PC-9 (cell line): ENCODE results near the gene FNBP1L. TPM values are rescaled to one million over a fixed set of nuclear protein-coding genes. Genes with fewer than 3 reads are reported as not detected.

Source experiments
- BruUV-seq: library from RNA; stranded (reverse); fragments of 400-500 nt; replicated peaks from 2 replicates; lab custom pipeline; 2021; lab: Mats Ljungman, UMichigan
- CTCF ChIA-PET: fragments of 300-600 bp; sonication (Branson Sonifier 250); formaldehyde crosslinking; loops from one replicate; lab custom pipeline; 2022; ENCODE audit warnings: antibody characterized with exemption; lab: Charles Lee
- POLR2A ChIA-PET: fragments of 300-600 bp; sonication (Branson Sonifier 250); formaldehyde crosslinking; loops from one replicate; lab custom pipeline; 2022; ENCODE audit warnings: antibody characterized with exemption; ENCODE audit not compliant: unreplicated experiment; lab: Charles Lee
- DNase-seq, 2 experiments: peaks; one replicate each; pipeline versions ENCODE4 v3.0.0 to v3.0.0-alpha.2; 2015 to 2022; ENCODE audit warnings: mixed read lengths in 1 of 2
- H2AFZ ChIP-seq: fragments of 200-600 bp; sonication (generic); 2 replicates; pipeline ENCODE4 v1.8.1; 2017; ENCODE audit warnings: antibody characterized with exemption
- H3F3A ChIP-seq: fragments of 200-600 bp; sonication (generic); 2 replicates; pipeline ENCODE4 v1.8.1; 2017; ENCODE audit warnings: antibody characterized with exemption, mild to moderate bottlenecking, low read depth; ENCODE audit not compliant: insufficient read depth
- H3K27ac ChIP-seq: fragments of 200-600 bp; sonication (generic); 2 replicates; pipeline ENCODE4 v1.6.1; 2016; ENCODE audit warnings: mixed run types
- H3K27me3 ChIP-seq: fragments of 200-600 bp; sonication (generic); 2 replicates; pipeline ENCODE4 v1.6.1; 2016; ENCODE audit warnings: low read depth, mixed run types; ENCODE audit not compliant: insufficient read depth
- H3K36me3 ChIP-seq: fragments of 200-600 bp; sonication (generic); 2 replicates; pipeline ENCODE4 v1.6.1; 2016; ENCODE audit warnings: low read depth, mixed run types
- H3K4me1 ChIP-seq: fragments of 200-600 bp; sonication (generic); replicated peaks from 2 replicates; pipeline ENCODE4 v1.6.1; 2016; ENCODE audit warnings: mixed run types; ENCODE audit not compliant: insufficient read depth
- H3K4me2 ChIP-seq: fragments of 200-600 bp; sonication (generic); 2 replicates; pipeline ENCODE4 v1.6.1; 2017; ENCODE audit warnings: mixed run types
- H3K4me3 ChIP-seq: fragments of 200-600 bp; sonication (generic); 2 replicates; pipeline ENCODE4 v1.6.1; 2016; ENCODE audit warnings: mixed run types
- H3K79me2 ChIP-seq: fragments of 200-600 bp; sonication (generic); 2 replicates; pipeline ENCODE4 v1.6.1; 2017; ENCODE audit warnings: low read depth, mixed run types
- H3K9me2 ChIP-seq: fragments of 200-600 bp; sonication (generic); 2 replicates; pipeline ENCODE4 v1.8.1; 2017; ENCODE audit warnings: mild to moderate bottlenecking; ENCODE audit not compliant: insufficient read depth
- H3K9me3 ChIP-seq: fragments of 200-600 bp; sonication (generic); 2 replicates; pipeline ENCODE4 v1.8.1; 2016; ENCODE audit warnings: low read depth; ENCODE audit not compliant: insufficient read depth
- H4K20me1 ChIP-seq: fragments of 200-600 bp; sonication (generic); 2 replicates; pipeline ENCODE4 v1.8.1; 2017; ENCODE audit not compliant: insufficient read depth
- CTCF ChIP-seq: fragments of 200-600 bp; sonication (generic); conservative IDR thresholded peaks from 2 replicates; pipeline ENCODE4 v1.6.1; 2017; ENCODE audit warnings: mixed run types, antibody characterized with exemption, mild to moderate bottlenecking, moderate library complexity
- EZH2 ChIP-seq: fragments of 200-600 bp; sonication (generic); IDR thresholded peaks from 2 replicates; pipeline ENCODE4 v1.8.0; 2017; ENCODE audit warnings: antibody characterized with exemption, low read depth
- intact Hi-C: fragments of 100-400 bp; cut with micrococcal nuclease; formaldehyde crosslinking; loops from one replicate; pipeline ENCODE4 v1.10.0; 2022; ENCODE audit not compliant: unreplicated experiment
- total RNA-seq: library from RNA; stranded (reverse); gene quantifications from 2 replicates; pipeline ENCODE4 v1.2.3, GENCODE V29; 2021

The FNBP1L gene
- total RNA-seq, 1 experiment from 2014 or later, result 34.3 TPM

- H3F3A ChIP-seq, result peaks cover 96% of the 10 kb centered on the region
- no peak overlapping the region for H3K4me2 ChIP-seq
- H3K79me2 ChIP-seq, result peaks cover 89% of the 10 kb centered on the region
- no TSS peak for BruUV-seq
- H4K20me1 ChIP-seq, result peaks cover 83% of the 10 kb centered on the region
- CTCF ChIA-PET, result no interaction called here
- H3K36me3 ChIP-seq, result peaks cover 79% of the 10 kb centered on the region
- H3K9me2 ChIP-seq, result no peaks in the 10 kb centered on the region
- TF ChIP-seq CTCF, result no peak
- no peak for TF ChIP-seq EZH2
- no peaks in the 10 kb centered on the region for H3K27me3 ChIP-seq
- POLR2A ChIA-PET, result no interaction called here
- DNase-seq, result no peak
- H3K4me3 ChIP-seq, result no peak overlapping the region
- intact Hi-C loops, result loop anchor here (5.0 kb wide), 1 partner anchor 250 kb away; no protein-coding TSS in a partner anchor
- H3K27ac ChIP-seq, result 0 out of 2 replicates have a peak overlapping the region, but pooled peaks have one; percentile 83
- H3K9me3 ChIP-seq, result no peaks in the 10 kb centered on the region
- H2AFZ ChIP-seq, result no peak overlapping the region
- H3K4me1 ChIP-seq, result peaks cover 47% of the 10 kb centered on the region
Observed at GRCh38 chr1:93577536-93578432, 129.9 kb downstream of the FNBP1L start.

DNA sequence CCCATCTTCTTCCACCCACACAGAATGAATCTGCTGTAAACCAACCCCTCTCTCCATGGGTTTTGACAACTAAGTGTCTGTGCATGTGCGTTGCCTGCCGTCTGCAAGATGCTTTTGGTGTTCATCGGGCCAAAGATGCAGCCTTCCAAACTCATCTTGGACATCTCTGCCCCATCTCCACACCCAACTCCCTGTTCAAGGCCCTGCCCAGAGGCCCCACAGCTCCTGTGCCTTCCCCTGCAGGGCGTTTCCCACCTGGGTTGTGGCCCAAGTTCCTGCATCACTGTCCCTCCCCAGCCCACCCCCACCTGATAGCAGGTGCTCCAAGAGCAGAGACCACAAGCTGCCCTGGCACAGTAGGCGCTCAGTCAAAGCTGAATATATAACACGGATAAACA, 130.5 kb downstream of the FNBP1L start:
- Histone ChIP-seq H3K9me2 (no peaks in the 10 kb centered on the region), H4K20me1 (peaks cover 89% of the 10 kb centered on the region), H3K27ac (peak overlapping the region; percentile 83), H3F3A (peaks cover 97% of the 10 kb centered on the region), H3K4me1 (peaks cover 53% of the 10 kb centered on the region), H3K4me2 (peak overlapping the region; percentile 58), H3K36me3 (peaks cover 84% of the 10 kb centered on the region), H2AFZ (no peak overlapping the region), H3K27me3 (no peaks in the 10 kb centered on the region), H3K9me3 (no peaks in the 10 kb centered on the region), H3K4me3 (no peak overlapping the region), H3K79me2 (peaks cover 93% of the 10 kb centered on the region)
- BruUV-seq, result no TSS peak
- POLR2A ChIA-PET, result no interaction called here
- CTCF ChIA-PET, result no interaction called here
- intact Hi-C loops, result loop anchor here (5.0 kb wide), 1 partner anchor 249 kb away; no protein-coding TSS in a partner anchor
- TF ChIP-seq CTCF, result no peak
- no peak for TF ChIP-seq EZH2
- DNase-seq, result no peak

DNA sequence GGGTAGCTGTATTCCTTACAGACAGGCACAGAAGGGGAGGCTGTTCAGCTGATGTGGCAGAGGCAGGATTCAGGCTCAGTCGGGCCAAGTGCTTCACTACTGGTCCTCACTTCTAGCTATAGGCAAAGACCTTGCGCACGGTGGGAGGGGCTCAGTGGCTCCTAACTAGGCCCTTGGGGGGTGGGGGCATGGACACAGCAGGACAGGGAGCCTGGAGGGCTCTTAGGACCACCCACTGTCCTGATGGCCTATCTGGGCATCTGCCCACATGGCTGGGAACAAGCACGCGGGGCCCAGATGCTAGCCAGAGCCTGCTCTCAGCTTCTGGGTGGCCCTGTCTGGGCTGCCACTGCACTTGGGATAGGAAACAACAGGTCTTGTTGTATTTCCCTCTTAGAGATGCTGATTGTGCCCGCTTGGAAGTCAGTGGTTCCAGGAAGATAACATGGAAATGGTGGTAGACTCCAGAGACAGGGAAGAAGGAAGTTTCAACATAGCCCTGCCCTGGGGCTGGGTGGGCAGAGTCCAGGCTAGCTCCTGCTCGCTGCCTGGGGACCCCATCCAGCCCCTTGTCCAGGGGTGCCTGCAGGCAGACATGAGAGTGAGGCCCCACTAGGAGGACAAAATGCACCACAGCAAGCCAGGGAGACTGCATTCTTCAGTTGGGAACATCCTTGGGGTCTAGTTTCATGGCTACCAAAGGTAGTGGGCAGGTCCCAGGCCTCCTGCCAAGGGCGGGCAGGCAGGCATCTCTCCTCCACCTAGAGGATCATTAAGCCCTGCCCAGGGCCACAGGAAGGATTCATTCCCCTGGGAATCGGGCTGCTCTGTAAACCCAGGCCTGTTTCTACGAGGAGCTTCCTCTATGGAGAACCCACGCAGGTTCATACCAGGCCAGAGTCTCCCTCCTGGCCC, 131.2 kb downstream of the FNBP1L start:
- no TSS peak for BruUV-seq
- no peaks in the 10 kb centered on the region for H3K27me3 ChIP-seq
- peaks cover 86% of the 10 kb centered on the region for H3K36me3 ChIP-seq
- peak overlapping the region; percentile 58 for H3K4me2 ChIP-seq
- peaks cover 98% of the 10 kb centered on the region for H3F3A ChIP-seq
- H3K9me2 ChIP-seq, result no peaks in the 10 kb centered on the region
- CTCF ChIA-PET, result interaction anchor here (1.4 kb wide), 1 partner anchor 265 kb away, joined by 8 read pairs; no protein-coding TSS in a partner anchor
- TF ChIP-seq CTCF (no peak), EZH2 (no peak)
- peak; percentile 67 to 68 for DNase-seq
- no peaks in the 10 kb centered on the region for H3K9me3 ChIP-seq
- peaks cover 91% of the 10 kb centered on the region for H4K20me1 ChIP-seq
- H3K27ac ChIP-seq, result peak overlapping the region; percentile 83
- intact Hi-C loops, result loop anchor here (5.0 kb wide), 1 partner anchor 248 kb away; no protein-coding TSS in a partner anchor
- H3K4me1 ChIP-seq, result peaks cover 61% of the 10 kb centered on the region
- H2AFZ ChIP-seq, result no peak overlapping the region
- POLR2A ChIA-PET, result interaction anchor here (0.7 to 1.1 kb wide), 2 partner anchors 85 to 668 kb away, joined by 4 to 10 read pairs; no protein-coding TSS in a partner anchor
- peaks cover 95% of the 10 kb centered on the region for H3K79me2 ChIP-seq
- no peak overlapping the region for H3K4me3 ChIP-seq
